Suppressor macrophage (primary cell): Measurements from ENCODE around the gene POLQ.
A peak's percentile ranks its signal among the peaks of the same experiment; 100 is the strongest.
"Not testable (repeated sequence)": the region's sequence is repeated elsewhere in the genome, so short reads cannot be mapped to it uniquely, and the experiment has no call there.

Source experiments
- DNase-seq, 4 experiments: peaks; one replicate each; pipeline ENCODE4 v3.0.0-alpha.2; 2020 to 2022

POLQ gene

DNA sequence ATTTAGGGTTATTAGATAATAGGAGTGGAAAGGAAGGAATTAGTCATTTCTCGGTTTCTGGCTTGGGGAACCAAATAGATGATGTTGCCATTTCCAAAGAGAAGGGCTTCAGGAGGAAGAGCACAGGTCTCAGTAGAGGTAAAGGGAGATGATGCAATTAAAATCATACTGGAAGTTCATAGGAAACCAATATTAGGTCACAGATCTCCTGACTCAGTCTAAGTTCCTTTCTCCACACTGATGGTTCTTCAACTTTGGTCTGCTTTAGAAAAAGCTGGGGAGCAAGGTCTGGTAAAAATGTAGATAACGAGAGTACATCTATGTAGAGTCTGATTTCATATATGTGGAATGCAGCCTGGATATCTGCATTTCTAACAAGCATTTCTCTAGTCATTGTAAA, 130.9 kb downstream of the POLQ start:
- peak in 2 of 4 experiments; percentile 3 to 4 for DNase-seq

DNA sequence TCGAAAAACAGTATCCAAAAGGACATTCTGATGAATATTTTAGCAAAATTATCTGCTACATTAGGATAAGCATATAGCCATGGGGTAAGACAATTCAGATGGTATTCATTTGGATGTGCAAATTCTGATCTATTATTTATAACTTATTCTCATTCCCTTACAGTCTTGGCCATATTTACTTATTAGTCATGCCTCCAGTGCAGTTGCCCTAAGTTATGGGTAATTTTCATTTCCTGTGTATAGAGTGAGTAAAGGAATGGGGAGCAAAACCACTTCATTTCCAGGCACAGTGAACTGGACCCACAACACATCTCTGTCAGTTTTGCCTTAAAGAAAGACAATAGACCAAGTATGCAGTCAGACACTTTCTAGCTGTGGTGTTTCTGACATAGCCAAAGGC, 134.3 kb downstream of the POLQ start:
- DNase-seq: no peak

DNA sequence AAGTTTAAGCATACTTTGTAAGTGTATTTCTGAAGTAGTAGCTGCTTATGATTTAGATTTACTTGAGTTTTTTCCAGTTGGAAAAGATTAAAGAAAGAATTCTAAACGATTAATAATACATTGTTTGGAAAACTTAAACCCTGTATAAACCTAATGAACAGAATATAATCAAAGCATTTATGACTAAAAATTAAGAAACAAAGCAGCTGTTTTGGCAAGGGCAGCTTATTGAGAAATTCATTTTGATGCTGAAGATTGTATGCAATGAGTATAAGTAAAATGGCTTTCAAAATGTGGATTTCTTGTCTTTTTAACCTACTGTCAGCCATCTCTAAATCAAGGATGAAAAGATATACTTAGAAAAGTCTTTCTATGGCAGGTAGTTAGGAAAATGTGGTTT, 140.2 kb downstream of the POLQ start:
- DNase-seq: no peak

DNA sequence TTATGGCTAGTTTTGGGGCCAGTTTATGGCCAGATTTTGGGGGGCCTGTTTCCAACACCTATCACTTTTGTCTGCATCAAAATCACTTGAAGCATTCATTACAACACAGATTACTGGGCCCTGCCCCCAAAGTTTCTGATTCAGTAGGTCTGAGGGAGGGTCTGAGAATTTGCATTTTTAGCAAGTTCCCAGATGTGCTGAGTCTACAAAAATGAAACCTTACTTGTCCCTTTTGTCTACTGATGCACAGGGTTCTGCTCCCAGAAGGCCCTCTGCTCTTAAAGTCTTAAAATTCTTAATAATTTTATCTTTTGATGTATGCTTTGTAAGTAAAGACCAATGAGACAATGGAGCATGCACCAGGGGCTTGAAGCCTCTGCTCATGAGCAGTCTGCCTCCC, 146.0 kb downstream of the POLQ start:
- no peak for DNase-seq

DNA sequence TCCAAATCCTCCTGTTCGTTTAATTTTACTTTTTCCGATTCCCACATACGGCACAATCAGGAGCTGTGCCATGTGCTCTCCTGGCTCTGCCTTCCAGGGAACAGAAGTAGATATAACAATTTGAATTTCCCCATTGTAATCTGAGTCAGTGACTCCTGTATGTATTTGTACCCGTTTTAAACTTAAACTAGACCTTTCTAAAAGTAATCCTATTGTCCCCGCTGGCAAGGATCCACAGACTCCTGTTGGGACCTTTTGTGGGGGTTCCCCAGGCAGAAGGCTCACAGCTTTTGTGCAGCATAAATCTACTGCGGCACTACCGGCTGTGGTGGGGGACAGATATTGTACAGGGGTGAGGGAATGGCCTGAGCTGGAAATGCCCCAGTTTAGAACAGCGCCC, 147.7 kb downstream of the POLQ start:
- not testable (repeated sequence) for DNase-seq

DNA sequence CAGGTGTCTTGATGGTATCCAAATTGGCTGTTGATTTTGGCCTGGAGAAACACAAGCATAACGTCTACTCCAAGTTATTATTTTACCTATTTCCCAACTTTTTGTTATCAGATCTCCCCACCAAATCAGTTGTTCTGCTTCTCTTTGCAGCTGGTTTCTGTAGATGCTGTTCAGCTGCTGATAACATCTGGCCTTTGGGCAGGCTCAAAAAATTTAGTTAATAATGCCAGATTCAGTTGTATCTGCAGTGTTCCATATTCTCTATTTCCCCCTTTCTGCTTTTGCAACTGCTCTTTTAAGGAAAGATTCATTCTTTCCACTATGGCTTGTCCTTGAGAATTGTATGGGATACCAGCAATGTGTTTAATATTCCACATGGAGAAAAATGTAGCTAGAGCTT, 149.8 kb downstream of the POLQ start:
- not testable (repeated sequence) for DNase-seq

DNA sequence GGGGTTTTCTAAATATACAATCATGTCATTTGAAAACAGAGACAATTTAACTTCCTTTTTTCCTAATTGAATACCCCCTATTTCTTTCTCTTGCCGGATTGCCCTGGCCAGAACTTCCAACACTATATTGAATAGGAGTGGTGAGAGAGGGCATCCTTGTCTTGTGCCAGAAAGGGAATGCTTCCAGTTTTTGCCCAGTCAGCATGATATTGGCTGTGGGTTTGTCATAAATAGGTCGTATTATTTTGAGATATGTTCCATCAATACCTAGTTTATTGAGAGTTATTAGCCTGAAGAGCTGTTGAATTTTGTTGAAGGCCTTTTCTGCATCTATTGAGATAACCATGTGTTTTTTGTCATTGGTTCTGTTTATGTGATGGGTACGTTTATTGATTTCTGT, 157.5 kb downstream of the POLQ start:
- DNase-seq: not testable (repeated sequence)
